PC-3 (cell line): ENCODE data around the gene RARA. TPM values are rescaled to one million over a fixed set of nuclear protein-coding genes. Genes with fewer than 3 reads are reported as not detected.

Experiments
- ATAC-seq: fragments of 200-7000 bp; cut with Tn5 transposase; 2 replicates; pipeline ENCODE4 v1.9.1; 2020; ENCODE audit warnings: mild to moderate bottlenecking, moderate library complexity
- BruUV-seq: library from RNA; stranded (reverse); fragments of 400-500 nt; replicated peaks from 2 replicates; lab custom pipeline; 2021; lab: Mats Ljungman, UMichigan
- CTCF ChIA-PET: fragments of 300-600 bp; sonication (Branson Sonifier 250); formaldehyde crosslinking; loops from one replicate; lab custom pipeline; 2022; ENCODE audit warnings: antibody characterized with exemption; lab: Charles Lee
- POLR2A ChIA-PET: fragments of 300-600 bp; sonication (Branson Sonifier 250); formaldehyde crosslinking; loops from one replicate; lab custom pipeline; 2022; ENCODE audit warnings: antibody characterized with exemption; ENCODE audit not compliant: unreplicated experiment; lab: Charles Lee
- DNase-seq: peaks from one replicate; pipeline ENCODE4 v3.0.0-alpha.2; 2015
- H2AFZ ChIP-seq: fragments of 300-600 bp; sonication (generic); 2 replicates; pipeline ENCODE4 v1.6.0; 2016; ENCODE audit warnings: antibody characterized with exemption, low read length
- H3F3A ChIP-seq: fragments of 300-600 bp; sonication (generic); one replicate; pipeline ENCODE4 v1.6.0; 2017; ENCODE audit warnings: antibody characterized with exemption, low read length, control low read depth, mild to moderate bottlenecking; ENCODE audit not compliant: unreplicated experiment
- H3K27ac ChIP-seq: fragments of 300-600 bp; sonication (generic); 2 replicates; pipeline ENCODE4 v1.5.1; 2016; ENCODE audit warnings: mild to moderate bottlenecking, low read length
- H3K27me3 ChIP-seq: fragments of 300-600 bp; sonication (generic); 2 replicates; pipeline ENCODE4 v1.6.1; 2016; ENCODE audit warnings: low read length, mixed read lengths
- H3K36me3 ChIP-seq: fragments of 300-600 bp; sonication (generic); 2 replicates; pipeline ENCODE4 v1.6.1; 2016; ENCODE audit warnings: low read depth, mixed run types, low read length, mixed read lengths
- H3K4me1 ChIP-seq: fragments of 300-600 bp; sonication (generic); 2 replicates; pipeline ENCODE4 v1.5.1; 2016; ENCODE audit warnings: low read length; ENCODE audit not compliant: insufficient read depth
- H3K4me2 ChIP-seq: fragments of 300-600 bp; sonication (generic); 2 replicates; pipeline ENCODE4 v1.6.0; 2016; ENCODE audit warnings: low read length
- H3K4me3 ChIP-seq: fragments of 300-600 bp; sonication (generic); 2 replicates; pipeline ENCODE4 v1.5.1; 2016; ENCODE audit warnings: mild to moderate bottlenecking, low read length, mixed read lengths
- H3K79me2 ChIP-seq: fragments of 300-600 bp; sonication (generic); 2 replicates; pipeline ENCODE4 v1.6.1; 2017; ENCODE audit warnings: low read length, mixed read lengths
- H3K9ac ChIP-seq: fragments of 300-600 bp; sonication (generic); 2 replicates; pipeline ENCODE4 v1.6.0; 2016; ENCODE audit warnings: mild to moderate bottlenecking, low read length
- H3K9me2 ChIP-seq: fragments of 300-600 bp; sonication (generic); replicated peaks from 2 replicates; pipeline ENCODE4 v1.6.1; 2016; ENCODE audit warnings: mixed run types, low read length, mixed read lengths
- H3K9me3 ChIP-seq: fragments of 300-600 bp; sonication (generic); 2 replicates; pipeline ENCODE4 v1.6.1; 2016; ENCODE audit warnings: low read length, mixed read lengths
- H4K20me1 ChIP-seq: fragments of 300-600 bp; sonication (generic); 2 replicates; pipeline ENCODE4 v1.6.1; 2016; ENCODE audit warnings: low read length, mixed read lengths
- EZH2 ChIP-seq: fragments of 300-600 bp; sonication (generic); IDR thresholded peaks from one replicate; pipeline ENCODE4 v1.6.1; 2017; ENCODE audit warnings: antibody characterized with exemption, mild to moderate bottlenecking, low read length; ENCODE audit not compliant: unreplicated experiment
- EZH2phosphoT487 ChIP-seq: fragments of 300-600 bp; sonication (generic); IDR thresholded peaks from 2 replicates; pipeline ENCODE4 v1.6.1; 2018; ENCODE audit warnings: mild to moderate bottlenecking, antibody characterized with exemption, low read length, borderline replicate concordance
- intact Hi-C: fragments of 100-400 bp; cut with micrococcal nuclease; formaldehyde crosslinking; loops from 2 replicates; pipeline ENCODE4 v1.9.0; 2023
- total RNA-seq: library from RNA; depleted of rRNA; stranded (reverse); fragments of >200 nt; gene quantifications from 2 replicates; pipeline ENCODE4 v1.2.3, GENCODE V29; 2014
- TF ChIP-seq, protein P1 (sequence below): fragments of 300-600 bp; sonication (generic); conservative IDR thresholded peaks from 2 replicates; pipeline ENCODE4 v1.5.1; 2017; ENCODE audit warnings: antibody characterized with exemption, low read depth, mild to moderate bottlenecking, low read length

The RARA gene
- total RNA-seq, 1 experiment from 2014 or later = 19.6 TPM

DNA sequence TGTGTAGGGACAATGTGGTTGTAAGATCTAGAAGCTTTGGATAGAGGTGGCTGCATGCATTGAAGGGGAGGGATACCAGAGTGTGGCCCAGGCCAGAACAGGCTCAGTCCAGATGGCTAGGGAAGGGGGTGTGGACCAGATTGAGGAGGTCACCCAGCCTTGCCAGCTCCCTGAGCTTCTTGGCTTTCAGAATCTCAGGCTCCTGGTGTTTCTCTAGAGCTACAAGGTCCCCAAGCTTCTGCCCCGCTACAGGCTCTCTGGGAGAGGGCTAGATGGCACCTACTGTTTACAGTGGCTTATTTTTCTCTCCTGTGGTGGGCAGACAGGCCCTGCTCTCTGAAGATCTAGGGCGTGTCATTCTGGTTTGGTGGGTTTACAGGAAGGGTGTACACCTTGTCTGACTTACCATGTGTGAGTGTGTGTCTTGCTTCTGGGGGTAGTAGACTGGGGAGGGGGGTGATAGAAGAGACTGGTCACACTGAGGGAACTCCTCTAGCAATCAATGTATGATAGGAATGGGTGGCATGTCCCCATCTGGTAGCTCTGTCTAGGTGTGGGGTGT lies 1.1 kb downstream of the RARA start:
- DNase-seq = peak; percentile 31
- TF ChIP-seq, protein P1, sequence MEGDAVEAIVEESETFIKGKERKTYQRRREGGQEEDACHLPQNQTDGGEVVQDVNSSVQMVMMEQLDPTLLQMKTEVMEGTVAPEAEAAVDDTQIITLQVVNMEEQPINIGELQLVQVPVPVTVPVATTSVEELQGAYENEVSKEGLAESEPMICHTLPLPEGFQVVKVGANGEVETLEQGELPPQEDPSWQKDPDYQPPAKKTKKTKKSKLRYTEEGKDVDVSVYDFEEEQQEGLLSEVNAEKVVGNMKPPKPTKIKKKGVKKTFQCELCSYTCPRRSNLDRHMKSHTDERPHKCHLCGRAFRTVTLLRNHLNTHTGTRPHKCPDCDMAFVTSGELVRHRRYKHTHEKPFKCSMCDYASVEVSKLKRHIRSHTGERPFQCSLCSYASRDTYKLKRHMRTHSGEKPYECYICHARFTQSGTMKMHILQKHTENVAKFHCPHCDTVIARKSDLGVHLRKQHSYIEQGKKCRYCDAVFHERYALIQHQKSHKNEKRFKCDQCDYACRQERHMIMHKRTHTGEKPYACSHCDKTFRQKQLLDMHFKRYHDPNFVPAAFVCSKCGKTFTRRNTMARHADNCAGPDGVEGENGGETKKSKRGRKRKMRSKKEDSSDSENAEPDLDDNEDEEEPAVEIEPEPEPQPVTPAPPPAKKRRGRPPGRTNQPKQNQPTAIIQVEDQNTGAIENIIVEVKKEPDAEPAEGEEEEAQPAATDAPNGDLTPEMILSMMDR = no peak
- TF ChIP-seq EZH2 (no peak), EZH2phosphoT487 (no peak)
- Histone ChIP-seq H3K27me3 (no peaks in the 10 kb centered on the region), H2AFZ (no peak overlapping the region), H4K20me1 (no peaks in the 10 kb centered on the region), H3K36me3 (no peaks in the 10 kb centered on the region), H3F3A (no peaks in the 10 kb centered on the region), H3K27ac (no peak overlapping the region), H3K4me1 (peaks cover 60% of the 10 kb centered on the region), H3K4me2 (no peak overlapping the region), H3K79me2 (no peaks in the 10 kb centered on the region), H3K4me3 (no peak overlapping the region), H3K9me2 (no peaks in the 10 kb centered on the region), H3K9me3 (no peaks in the 10 kb centered on the region), H3K9ac (no peak overlapping the region)
- CTCF ChIA-PET = no interaction called here
- no TSS peak for BruUV-seq
- intact Hi-C loops = no loop called here
- ATAC-seq = no peak
- POLR2A ChIA-PET = no interaction called here

DNA sequence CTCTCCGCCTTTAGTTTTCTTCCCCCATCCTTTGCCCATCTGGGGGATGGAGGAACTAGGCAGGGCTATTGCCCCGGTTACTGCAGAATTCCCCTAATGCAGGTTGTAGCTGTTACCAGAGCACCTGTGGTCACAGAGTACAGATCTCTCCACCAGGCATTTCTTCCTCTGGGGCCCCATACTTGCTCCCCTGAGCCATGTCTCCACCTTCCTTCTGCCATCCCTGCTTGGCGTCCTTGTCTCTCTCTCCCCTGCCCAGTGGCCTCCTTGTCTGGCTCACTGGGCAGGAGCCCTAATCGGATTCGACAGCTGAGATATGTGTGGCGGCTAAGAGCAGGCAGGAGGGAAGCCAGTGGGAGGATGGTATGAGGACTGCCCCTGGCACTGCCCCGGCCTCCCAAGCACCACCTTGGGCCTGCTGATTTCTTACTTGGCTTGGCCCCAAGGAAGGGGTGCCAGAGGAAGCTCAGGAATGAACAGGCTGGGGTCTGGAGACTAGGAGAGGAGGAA lies 2.0 kb downstream of the RARA start:
- intact Hi-C loops = no loop called here
- BruUV-seq = no TSS peak
- CTCF ChIA-PET = no interaction called here

More for the DNA sequence above, 2.0 kb downstream of the RARA start:
- peaks cover 69% of the 10 kb centered on the region for H3K4me1 ChIP-seq
- POLR2A ChIA-PET = no interaction called here
- H3K9me3 ChIP-seq = no peaks in the 10 kb centered on the region
- no peak overlapping the region for H3K9ac ChIP-seq
- ATAC-seq (no peak), DNase-seq (no peak)
- H3K4me3 ChIP-seq = no peak overlapping the region
- H4K20me1 ChIP-seq = no peaks in the 10 kb centered on the region
- no peaks in the 10 kb centered on the region for H3K9me2 ChIP-seq
- H3K4me2 ChIP-seq = peak overlapping the region; percentile 24
- TF ChIP-seq EZH2 (no peak), EZH2phosphoT487 (no peak)
- TF ChIP-seq, protein P1 = no peak
- H3K36me3 ChIP-seq = no peaks in the 10 kb centered on the region
- no peak overlapping the region for H2AFZ ChIP-seq
- no peaks in the 10 kb centered on the region for H3K79me2 ChIP-seq
- H3K27ac ChIP-seq = peak overlapping the region; percentile 67
- H3K27me3 ChIP-seq = no peaks in the 10 kb centered on the region
- H3F3A ChIP-seq = no peaks in the 10 kb centered on the region
